CD14-positive monocyte (primary cell): ENCODE measurements around the gene DET1. TPM values are rescaled to one million over a fixed set of nuclear protein-coding genes. Genes with fewer than 3 reads are reported as not detected.

Experiments
- DNase-seq, 3 donors: peaks; one replicate each; pipeline ENCODE4 v3.0.0-alpha.2; 2011 to 2022
- H2AFZ ChIP-seq: 2 replicates; pipeline ENCODE4 v1.6.0; 2012; ENCODE audit warnings: mild to moderate bottlenecking, low read depth, low read length, inconsistent platforms; ENCODE audit not compliant: insufficient read depth, poor library complexity, severe bottlenecking
- H3K27ac ChIP-seq, 2 donors: 1 replicate in 1 of 2; 2 replicates in 1 of 2; pipeline ENCODE4 v1.5.1; 2012 to 2013; ENCODE audit warnings: low read length in 2 of 2, control low read depth in 1 of 2, inconsistent platforms in 1 of 2, low read depth in 1 of 2, mild to moderate bottlenecking in 1 of 2
- H3K27me3 ChIP-seq, 2 donors: one replicate each; pipeline versions ENCODE4 v1.6.0 to v1.6.1; 2011 to 2013; ENCODE audit warnings: low read length in 2 of 2; ENCODE audit not compliant: control insufficient read depth in 2 of 2, insufficient read depth in 2 of 2
- H3K36me3 ChIP-seq, 2 donors: replicated peaks in 1 of 2; 1 replicate in 1 of 2; 2 replicates in 1 of 2; pipeline versions ENCODE4 v1.5.1 to v1.6.1; 2012 to 2013; ENCODE audit warnings: low read length in 2 of 2, control low read depth in 1 of 2, inconsistent platforms in 1 of 2, mild to moderate bottlenecking in 1 of 2; ENCODE audit not compliant: insufficient read depth in 2 of 2, control insufficient read depth in 1 of 2
- H3K4me1 ChIP-seq, 2 donors: 1 replicate in 1 of 2; 2 replicates in 1 of 2; pipeline versions ENCODE4 v1.5.1 to v1.6.1; 2012 to 2013; ENCODE audit warnings: low read length in 2 of 2, control low read depth in 1 of 2, inconsistent platforms in 1 of 2, mild to moderate bottlenecking in 1 of 2, moderate library complexity in 1 of 2; ENCODE audit not compliant: insufficient read depth in 2 of 2, control insufficient read depth in 1 of 2
- H3K4me2 ChIP-seq: replicated peaks from 2 replicates; pipeline ENCODE3; 2012; ENCODE audit warnings: low read length, moderate library complexity, mild to moderate bottlenecking; ENCODE audit not compliant: poor library complexity, severe bottlenecking; ENCODE audit errors: extremely low read depth
- H3K4me3 ChIP-seq, 3 experiments: fragments of 200-600 bp in 1 of 3; sonication (generic) in 1 of 3; replicated peaks in 1 of 3; 1 replicate in 2 of 3; 2 replicates in 1 of 3; pipeline ENCODE4 v1.5.1; 2011 to 2013; ENCODE audit warnings: low read length in 3 of 3, mild to moderate bottlenecking in 3 of 3, control low read depth in 2 of 3, low read depth in 2 of 3, inconsistent platforms in 1 of 3, moderate library complexity in 1 of 3
- H3K79me2 ChIP-seq: 2 replicates; pipeline ENCODE4 v1.6.0; 2012; ENCODE audit warnings: mild to moderate bottlenecking, control low read depth, inconsistent platforms, low read length, moderate library complexity; ENCODE audit not compliant: insufficient read depth
- H3K9ac ChIP-seq: 2 replicates; pipeline ENCODE4 v1.6.0; 2017; ENCODE audit warnings: low read length, mild to moderate bottlenecking; ENCODE audit not compliant: insufficient read depth, poor library complexity, severe bottlenecking
- H3K9me3 ChIP-seq, 2 donors: replicated peaks in 1 of 2; 1 replicate in 1 of 2; 2 replicates in 1 of 2; pipeline versions ENCODE4 v1.5.1 to v1.6.1; 2012 to 2013; ENCODE audit warnings: low read length in 2 of 2, control low read depth in 1 of 2; ENCODE audit not compliant: control insufficient read depth in 1 of 2, insufficient read depth in 1 of 2
- H4K20me1 ChIP-seq: 2 replicates; pipeline ENCODE4 v1.6.0; 2012; ENCODE audit warnings: mild to moderate bottlenecking, low read length, control low read depth, moderate library complexity; ENCODE audit not compliant: insufficient read depth
- H3K27ac Mint-ChIP-seq, 7 donors: one replicate each; pipeline ENCODE4 v1.8.0; 2020; ENCODE audit warnings: mild to moderate bottlenecking in 7 of 7, mixed read lengths in 7 of 7, moderate library complexity in 6 of 7, inconsistent platforms in 2 of 7
- H3K27me3 Mint-ChIP-seq, 3 donors: one replicate each; pipeline ENCODE4 v1.8.0; 2021 to 2022; ENCODE audit warnings: low read depth in 3 of 3, mild to moderate bottlenecking in 3 of 3, mixed read lengths in 3 of 3, moderate library complexity in 3 of 3, inconsistent platforms in 1 of 3
- H3K36me3 Mint-ChIP-seq, 2 donors: one replicate each; pipeline ENCODE4 v1.8.0; 2020; ENCODE audit warnings: mixed read lengths in 2 of 2, inconsistent platforms in 1 of 2, mild to moderate bottlenecking in 1 of 2
- H3K4me1 Mint-ChIP-seq: one replicate; pipeline ENCODE4 v1.8.0; 2020; ENCODE audit warnings: mild to moderate bottlenecking, mixed read lengths
- H3K4me3 Mint-ChIP-seq, 2 donors: one replicate each; pipeline ENCODE4 v1.8.0; 2020; ENCODE audit warnings: mild to moderate bottlenecking in 2 of 2, mixed read lengths in 2 of 2, moderate library complexity in 1 of 2
- H3K9me3 Mint-ChIP-seq, 7 donors: one replicate each; pipeline ENCODE4 v1.8.0; 2020 to 2022; ENCODE audit warnings: mixed read lengths in 7 of 7, mild to moderate bottlenecking in 6 of 7, moderate library complexity in 6 of 7, inconsistent platforms in 2 of 7
- CTCF ChIP-seq: fragments of 200-600 bp; IDR thresholded peaks from one replicate; pipeline ENCODE4 v1.8.0; 2022; ENCODE audit warnings: antibody characterized with exemption, mild to moderate bottlenecking
- WGBS: methylation state at CpG from one replicate; pipeline ENCODE4 v1.1.5; 2013; ENCODE audit warnings: missing lambda C conversion rate; ENCODE audit not compliant: insufficient coverage; 5-methylcytosine and 5-hydroxymethylcytosine counted together
- intact Hi-C, 2 donors: fragments of 100-400 bp; cut with micrococcal nuclease; formaldehyde crosslinking; loops; one replicate each; pipeline versions ENCODE4 v1.15.0 to v1.15.1; 2023
- polyA plus RNA-seq, 3 donors: library from polyadenylated mRNA; depleted of rRNA in 1 of 3; unstranded in 2 of 3; stranded (reverse) in 1 of 3; fragments of 300-500 nt in 2 of 3; fragments of >200 nt in 1 of 3; fragmentation: Illumina TruSeq in 2 of 3; gene quantifications; 1 replicate in 2 of 3; 2 replicates in 1 of 3; pipeline ENCODE4 v1.2.3, GENCODE V29; 2012 to 2021

The DET1 gene
- polyA plus RNA-seq, 3 donors = 0.88 to 3.4 (median 1.8) TPM

GRCh38 chr15:88586401-88587162, 40.1 kb upstream of the DET1 start:
- Histone ChIP-seq H3K9me3 (no peaks in the 10 kb centered on the region), H3K79me2 (no peaks in the 10 kb centered on the region), H3K4me3 (no peak overlapping the region), H3K4me2 (no peak overlapping the region), H4K20me1 (no peaks in the 10 kb centered on the region), H3K4me1 (no peaks in the 10 kb centered on the region), H2AFZ (no peak overlapping the region), H3K27me3 (peaks cover 0 to 2% of the 10 kb centered on the region in 2 donors), H3K27ac (no peak overlapping the region), H3K9ac (no peak overlapping the region), H3K36me3 (no peaks in the 10 kb centered on the region)
- H3K36me3 Mint-ChIP-seq = no peaks in the 10 kb centered on the region
- H3K9me3 Mint-ChIP-seq = peaks cover 0 to 4% (median 0%) of the 10 kb centered on the region in 7 donors
- intact Hi-C loops = no loop called here
- WGBS = 100% methylated on average over 1 of the region's 4 CpGs
- H3K27ac Mint-ChIP-seq = no peak overlapping the region
- DNase-seq = no peak
- peaks cover 0 to 4% (median 0%) of the 10 kb centered on the region in 3 donors for H3K27me3 Mint-ChIP-seq
- H3K4me3 Mint-ChIP-seq = no peak overlapping the region
- H3K4me1 Mint-ChIP-seq = no peaks in the 10 kb centered on the region
- TF ChIP-seq CTCF = no peak

- Mint-ChIP-seq H3K4me1 (no peaks in the 10 kb centered on the region), H3K9me3 (peaks cover 0 to 4% (median 0%) of the 10 kb centered on the region in 7 donors), H3K4me3 (no peak overlapping the region), H3K27me3 (peaks cover 0 to 3% (median 3%) of the 10 kb centered on the region in 3 donors), H3K27ac (no peak overlapping the region), H3K36me3 (no peaks in the 10 kb centered on the region)
- H2AFZ ChIP-seq = no peak overlapping the region
- intact Hi-C loops = no loop called here
- no peak overlapping the region for H3K9ac ChIP-seq
- no peaks in the 10 kb centered on the region for H3K79me2 ChIP-seq
- no peak for DNase-seq
- H3K27ac ChIP-seq = no peak overlapping the region
- no peak overlapping the region for H3K4me3 ChIP-seq
- H4K20me1 ChIP-seq = no peaks in the 10 kb centered on the region
- H3K4me2 ChIP-seq = no peak overlapping the region
- no peaks in the 10 kb centered on the region for H3K27me3 ChIP-seq
- no peaks in the 10 kb centered on the region for H3K9me3 ChIP-seq
- H3K4me1 ChIP-seq = no peaks in the 10 kb centered on the region
- H3K36me3 ChIP-seq = no peaks in the 10 kb centered on the region
- no peak for TF ChIP-seq CTCF
- 82% methylated on average over 2 of the region's 4 CpGs for WGBS
Measured at GRCh38 chr15:88580532-88580931, 34.1 kb upstream of the DET1 start.
